K562 (cell line): ENCODE data around the gene MMAB. TPM values are rescaled to one million over a fixed set of nuclear protein-coding genes. Genes with fewer than 3 reads are reported as not detected.

Experiments used
- BRF1 ChIP-seq: IDR thresholded peaks from 3 replicates; pipeline ENCODE4 v1.6.1; 2011; ENCODE audit warnings: borderline replicate concordance, mild to moderate bottlenecking; ENCODE audit not compliant: insufficient read length; ENCODE audit errors: extremely low read depth
- CBFB ChIP-seq: sonication (generic); formaldehyde crosslinking; IDR thresholded peaks from 2 replicates; pipeline ENCODE4 v1.4.0; 2020; ENCODE audit warnings: mild to moderate bottlenecking, missing genetic modification reagents
- CHD4 ChIP-seq: fragments of 200-600 bp; sonication (generic); IDR thresholded peaks from 3 replicates; pipeline ENCODE4 v1.6.1; 2012; ENCODE audit warnings: low read depth, mild to moderate bottlenecking, mixed read lengths, low read length, inconsistent platforms; ENCODE audit not compliant: insufficient read depth, insufficient replicate concordance, poor library complexity, severe bottlenecking
- EWSR1 ChIP-seq: fragments of 450-650 bp; IDR thresholded peaks from 2 replicates; pipeline ENCODE4 v1.6.1; 2018; ENCODE audit warnings: borderline replicate concordance, mild to moderate bottlenecking, low read depth, moderate library complexity; ENCODE audit not compliant: partially characterized antibody
- GTF2F1 ChIP-seq: IDR thresholded peaks from 2 replicates; pipeline ENCODE4 v1.6.1; 2011; ENCODE audit warnings: low read depth, low read length, improper control_type of control experiment
- HDGF ChIP-seq: fragments of 450-650 bp; IDR thresholded peaks from 2 replicates; pipeline ENCODE4 v1.6.1; 2016
- HNRNPH1 ChIP-seq: fragments of 200-400 bp; formaldehyde crosslinking; optimal IDR thresholded peaks from 2 replicates; pipeline ENCODE3; 2017; ENCODE audit warnings: low read depth, mild to moderate bottlenecking, low read length, moderate library complexity
- MCM7 ChIP-seq, 2 experiments: fragments of 450-650 bp; IDR thresholded peaks; 2 replicates each; pipeline ENCODE4 v1.6.1; 2016 to 2018
- MXI1 ChIP-seq: IDR thresholded peaks from 2 replicates; pipeline ENCODE4 v1.6.1; 2011; ENCODE audit warnings: low read depth, mild to moderate bottlenecking, improper control_type of control experiment, low read length
- PHB2 ChIP-seq: fragments of 450-650 bp; IDR thresholded peaks from 2 replicates; pipeline ENCODE4 v1.6.1; 2017; ENCODE audit warnings: low read depth
- POLR2H ChIP-seq: IDR thresholded peaks from 2 replicates; pipeline ENCODE4 v1.6.1; 2016; ENCODE audit warnings: missing genetic modification characterization, low read depth, mild to moderate bottlenecking, control low read depth, missing compliant biosample characterization, moderate library complexity
- POLR3A ChIP-seq: IDR thresholded peaks from 2 replicates; pipeline ENCODE4 v1.6.1; 2011; ENCODE audit warnings: borderline replicate concordance, mild to moderate bottlenecking, moderate library complexity; ENCODE audit not compliant: insufficient read length, insufficient read depth; ENCODE audit errors: extremely low read depth
- PRPF4 ChIP-seq: fragments of 200-400 bp; formaldehyde crosslinking; IDR thresholded peaks from one replicate; pipeline ENCODE4 v1.6.1; 2017; ENCODE audit warnings: low read length, low read depth, mild to moderate bottlenecking; ENCODE audit not compliant: insufficient read depth, poor library complexity, severe bottlenecking
- RBM25 ChIP-seq: fragments of 200-400 bp; formaldehyde crosslinking; IDR thresholded peaks from 2 replicates; pipeline ENCODE4 v1.6.1; 2018; ENCODE audit warnings: low read length, low read depth, moderate library complexity; ENCODE audit not compliant: severe bottlenecking
- SMARCE1 ChIP-seq: fragments of 450-650 bp; IDR thresholded peaks from 2 replicates; pipeline ENCODE4 v1.7.1; 2016; ENCODE audit warnings: mild to moderate bottlenecking
- SNRNP70 ChIP-seq: fragments of 200-400 bp; formaldehyde crosslinking; optimal IDR thresholded peaks from 2 replicates; pipeline ENCODE3; 2017; ENCODE audit warnings: low read depth, low read length
- SP1 ChIP-seq: sonication (generic); formaldehyde crosslinking; IDR thresholded peaks from 2 replicates; pipeline ENCODE4 v1.8.1; 2022; ENCODE audit warnings: mild to moderate bottlenecking, missing genetic modification reagents
- U2AF1 ChIP-seq: fragments of 200-400 bp; formaldehyde crosslinking; optimal IDR thresholded peaks from 2 replicates; pipeline ENCODE3; 2017; ENCODE audit warnings: mild to moderate bottlenecking, low read depth, low read length, moderate library complexity
- XRCC4 ChIP-seq: IDR thresholded peaks from one replicate; pipeline ENCODE4 v1.6.1; 2011; ENCODE audit not compliant: insufficient read depth, insufficient read length; ENCODE audit errors: extremely low read depth
- polyA plus RNA-seq, 8 experiments: library from polyadenylated mRNA; depleted of rRNA in 4 of 8; stranded (reverse) in 5 of 8; unstranded in 3 of 8; fragments of >200 nt; fragmentation: Nextera tagmentation in 2 of 8; fragmentation: Illumina TruSeq in 1 of 8; extraction: Ambion mirVana in 2 of 8; extraction: Trizol in 1 of 8; gene quantifications; 2 replicates each; pipeline versions ENCODE4 v1.2.1 to v1.2.3, GENCODE V29; 2011 to 2014; ENCODE audit warnings: inconsistent platforms in 1 of 8, missing spikeins in 1 of 8
- total RNA-seq, 7 experiments: library from RNA; depleted of rRNA in 6 of 7; stranded (reverse); fragments of >200 nt in 6 of 7; fragmentation: Illumina TruSeq in 2 of 7; extraction: Trizol in 2 of 7; gene quantifications; 2 replicates each; pipeline versions ENCODE4 v1.2.1 to v1.2.3, GENCODE V29; 2011 to 2021; ENCODE audit warnings: low replicate concordance in 1 of 7
- TF ChIP-seq, protein P1 (sequence below): fragments of 250-450 bp; sonication (Bioruptor Pico); IDR thresholded peaks from 2 replicates; pipeline ENCODE4 v1.8.0; 2022; ENCODE audit warnings: inconsistent platforms
- TF ChIP-seq, protein P2 (sequence below): fragments of 450-650 bp; IDR thresholded peaks from 2 replicates; pipeline ENCODE4 v1.6.1; 2016
- TF ChIP-seq, protein P3 (sequence below): sonication (generic); formaldehyde crosslinking; IDR thresholded peaks from 2 replicates; pipeline ENCODE4 v1.8.1; 2023; ENCODE audit warnings: mild to moderate bottlenecking, missing genetic modification reagents
- TF ChIP-seq, protein P4 (sequence below): fragments of 250-450 bp; sonication (Bioruptor Pico); IDR thresholded peaks from 2 replicates; pipeline ENCODE4 v1.8.0; 2021; ENCODE audit warnings: moderate library complexity, mild to moderate bottlenecking, inconsistent platforms

MMAB gene
- total and polyA plus RNA-seq, 9 of the 15 experiments (the other 6 are each of a cell fraction or from before 2014, with no cell fraction given) = 9.5 to 76.1 (median 46.2) TPM

DNA sequence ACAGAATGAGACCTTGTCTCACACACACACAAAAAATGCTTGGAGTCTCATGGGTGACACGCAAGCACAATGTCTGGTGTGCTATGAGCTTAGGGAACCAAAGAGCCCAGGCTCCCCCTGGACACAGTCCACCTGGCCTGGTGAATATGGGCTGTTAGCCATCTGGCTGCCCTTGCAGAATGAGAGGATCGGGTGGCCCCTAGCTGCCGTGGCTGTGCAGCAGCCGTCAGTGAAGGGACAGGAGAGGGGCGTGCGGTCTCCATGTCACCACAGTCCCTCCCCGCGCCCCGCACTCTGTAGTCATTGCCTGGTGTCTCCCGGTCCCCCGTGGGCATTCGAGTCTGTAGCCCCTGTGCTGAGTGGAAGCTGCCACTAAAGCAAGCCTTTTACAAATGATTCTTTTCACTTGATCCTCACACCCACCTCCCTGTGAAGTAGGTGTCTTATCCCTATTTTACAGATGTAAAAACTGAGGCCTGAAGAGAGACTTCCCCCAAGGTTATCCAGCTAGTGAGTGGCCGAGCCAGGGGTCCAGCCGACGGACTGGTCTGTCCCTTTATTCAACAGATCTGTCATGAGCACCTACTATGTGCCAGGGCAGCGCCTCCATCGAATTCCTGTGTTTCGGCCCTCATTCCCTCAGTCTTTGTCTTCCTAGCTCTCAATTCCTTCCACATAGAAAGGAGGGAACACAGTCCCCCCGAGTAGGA lies 19.0 kb upstream of the MMAB start (continued):
- peak; percentile 51 for TF ChIP-seq RBM25
- no peak for TF ChIP-seq XRCC4
- TF ChIP-seq PRPF4 = no peak
- TF ChIP-seq POLR2H = no peak
- TF ChIP-seq, protein P1, sequence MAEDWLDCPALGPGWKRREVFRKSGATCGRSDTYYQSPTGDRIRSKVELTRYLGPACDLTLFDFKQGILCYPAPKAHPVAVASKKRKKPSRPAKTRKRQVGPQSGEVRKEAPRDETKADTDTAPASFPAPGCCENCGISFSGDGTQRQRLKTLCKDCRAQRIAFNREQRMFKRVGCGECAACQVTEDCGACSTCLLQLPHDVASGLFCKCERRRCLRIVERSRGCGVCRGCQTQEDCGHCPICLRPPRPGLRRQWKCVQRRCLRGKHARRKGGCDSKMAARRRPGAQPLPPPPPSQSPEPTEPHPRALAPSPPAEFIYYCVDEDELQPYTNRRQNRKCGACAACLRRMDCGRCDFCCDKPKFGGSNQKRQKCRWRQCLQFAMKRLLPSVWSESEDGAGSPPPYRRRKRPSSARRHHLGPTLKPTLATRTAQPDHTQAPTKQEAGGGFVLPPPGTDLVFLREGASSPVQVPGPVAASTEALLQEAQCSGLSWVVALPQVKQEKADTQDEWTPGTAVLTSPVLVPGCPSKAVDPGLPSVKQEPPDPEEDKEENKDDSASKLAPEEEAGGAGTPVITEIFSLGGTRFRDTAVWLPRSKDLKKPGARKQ (CRISPR knock-in tag) = no peak
- no peak for TF ChIP-seq GTF2F1
- TF ChIP-seq CHD4 = peak; percentile 57
- no peak for TF ChIP-seq HNRNPH1
- no peak for TF ChIP-seq U2AF1
- TF ChIP-seq SP1 (CRISPR knock-in tag) = no peak
- TF ChIP-seq, protein P2, sequence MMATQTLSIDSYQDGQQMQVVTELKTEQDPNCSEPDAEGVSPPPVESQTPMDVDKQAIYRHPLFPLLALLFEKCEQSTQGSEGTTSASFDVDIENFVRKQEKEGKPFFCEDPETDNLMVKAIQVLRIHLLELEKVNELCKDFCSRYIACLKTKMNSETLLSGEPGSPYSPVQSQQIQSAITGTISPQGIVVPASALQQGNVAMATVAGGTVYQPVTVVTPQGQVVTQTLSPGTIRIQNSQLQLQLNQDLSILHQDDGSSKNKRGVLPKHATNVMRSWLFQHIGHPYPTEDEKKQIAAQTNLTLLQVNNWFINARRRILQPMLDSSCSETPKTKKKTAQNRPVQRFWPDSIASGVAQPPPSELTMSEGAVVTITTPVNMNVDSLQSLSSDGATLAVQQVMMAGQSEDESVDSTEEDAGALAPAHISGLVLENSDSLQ = no peak
- no peak for TF ChIP-seq SNRNP70
- no peak for TF ChIP-seq BRF1
- TF ChIP-seq, protein P3, sequence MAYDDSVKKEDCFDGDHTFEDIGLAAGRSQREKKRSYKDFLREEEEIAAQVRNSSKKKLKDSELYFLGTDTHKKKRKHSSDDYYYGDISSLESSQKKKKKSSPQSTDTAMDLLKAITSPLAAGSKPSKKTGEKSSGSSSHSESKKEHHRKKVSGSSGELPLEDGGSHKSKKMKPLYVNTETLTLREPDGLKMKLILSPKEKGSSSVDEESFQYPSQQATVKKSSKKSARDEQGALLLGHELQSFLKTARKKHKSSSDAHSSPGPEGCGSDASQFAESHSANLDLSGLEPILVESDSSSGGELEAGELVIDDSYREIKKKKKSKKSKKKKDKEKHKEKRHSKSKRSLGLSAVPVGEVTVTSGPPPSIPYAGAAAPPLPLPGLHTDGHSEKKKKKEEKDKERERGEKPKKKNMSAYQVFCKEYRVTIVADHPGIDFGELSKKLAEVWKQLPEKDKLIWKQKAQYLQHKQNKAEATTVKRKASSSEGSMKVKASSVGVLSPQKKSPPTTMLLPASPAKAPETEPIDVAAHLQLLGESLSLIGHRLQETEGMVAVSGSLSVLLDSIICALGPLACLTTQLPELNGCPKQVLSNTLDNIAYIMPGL = no peak
- TF ChIP-seq MCM7 (IDR thresholded peaks at IDR 0.05) = no peak
- no peak for TF ChIP-seq EWSR1
- TF ChIP-seq POLR3A = no peak
- no peak for TF ChIP-seq CBFB (CRISPR knock-in tag)
- TF ChIP-seq, protein P4, sequence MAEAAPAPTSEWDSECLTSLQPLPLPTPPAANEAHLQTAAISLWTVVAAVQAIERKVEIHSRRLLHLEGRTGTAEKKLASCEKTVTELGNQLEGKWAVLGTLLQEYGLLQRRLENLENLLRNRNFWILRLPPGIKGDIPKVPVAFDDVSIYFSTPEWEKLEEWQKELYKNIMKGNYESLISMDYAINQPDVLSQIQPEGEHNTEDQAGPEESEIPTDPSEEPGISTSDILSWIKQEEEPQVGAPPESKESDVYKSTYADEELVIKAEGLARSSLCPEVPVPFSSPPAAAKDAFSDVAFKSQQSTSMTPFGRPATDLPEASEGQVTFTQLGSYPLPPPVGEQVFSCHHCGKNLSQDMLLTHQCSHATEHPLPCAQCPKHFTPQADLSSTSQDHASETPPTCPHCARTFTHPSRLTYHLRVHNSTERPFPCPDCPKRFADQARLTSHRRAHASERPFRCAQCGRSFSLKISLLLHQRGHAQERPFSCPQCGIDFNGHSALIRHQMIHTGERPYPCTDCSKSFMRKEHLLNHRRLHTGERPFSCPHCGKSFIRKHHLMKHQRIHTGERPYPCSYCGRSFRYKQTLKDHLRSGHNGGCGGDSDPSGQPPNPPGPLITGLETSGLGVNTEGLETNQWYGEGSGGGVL = no peak
- TF ChIP-seq MXI1 = no peak
- TF ChIP-seq PHB2 = no peak
- no peak for TF ChIP-seq SMARCE1
- no peak for TF ChIP-seq HDGF
